WI38 (cell line): Measurements from ENCODE around the gene ZMIZ1.

Experiments used
- H3K4me3 ChIP-seq: 2 replicates; pipeline ENCODE4 v1.5.1; 2011; ENCODE audit warnings: low read depth, mild to moderate bottlenecking, control low read depth, low read length
- CTCF ChIP-seq: IDR thresholded peaks from 2 replicates; pipeline ENCODE4 v1.5.1; 2012; ENCODE audit warnings: low read depth, mild to moderate bottlenecking, control low read depth, low read length

The ZMIZ1 gene

GRCh38 chr10:79048639-79049550 lies 19.9 kb upstream of the ZMIZ1 start:
- no peak for TF ChIP-seq CTCF
- no peak overlapping the region for H3K4me3 ChIP-seq

GRCh38 chr10:79049931-79050895 lies 18.6 kb upstream of the ZMIZ1 start:
- H3K4me3 ChIP-seq = no peak overlapping the region
- TF ChIP-seq CTCF = no peak

- no peak overlapping the region for H3K4me3 ChIP-seq
- no peak for TF ChIP-seq CTCF
These were observed 17.7 kb upstream of the ZMIZ1 start for GRCh38 chr10:79050896-79051555.

GRCh38 chr10:79051766-79052165 lies 17.0 kb upstream of the ZMIZ1 start:
- no peak overlapping the region for H3K4me3 ChIP-seq
- no peak for TF ChIP-seq CTCF

- H3K4me3 ChIP-seq = no peak overlapping the region
- 0 out of 2 replicates have a peak, but pooled peaks have one; percentile 6 for TF ChIP-seq CTCF
These were observed 16.3 kb upstream of the ZMIZ1 start for GRCh38 chr10:79052291-79053080.

GRCh38 chr10:79053081-79053434 lies 15.7 kb upstream of the ZMIZ1 start:
- TF ChIP-seq CTCF = no peak
- H3K4me3 ChIP-seq = no peak overlapping the region
